Gastroesophageal sphincter (tissue), 4 donors: Measurements from ENCODE around the gene GOLPH3. TPM values are rescaled to one million over a fixed set of nuclear protein-coding genes. Genes with fewer than 3 reads are reported as not detected.
"Not testable (repeated sequence)": the region's sequence is repeated elsewhere in the genome, so short reads cannot be mapped to it uniquely, and the experiment has no call there.

Source experiments
- ATAC-seq: fragments of 150-250 bp; one replicate; pipeline ENCODE4 v1.9.1; 2016; ENCODE audit warnings: mild to moderate bottlenecking, moderate library complexity
- H3K27ac ChIP-seq, 4 donors: fragments of 200-600 bp; sonication (generic) in 3 of 4; 1 replicate in 3 of 4; 2 replicates in 1 of 4; pipeline ENCODE4 v1.5.1; 2016 to 2019
- H3K27me3 ChIP-seq: fragments of 200-600 bp; sonication (generic); one replicate; pipeline ENCODE4 v1.5.1; 2019
- H3K36me3 ChIP-seq, 2 donors: fragments of 200-600 bp; sonication (generic); one replicate each; pipeline ENCODE4 v1.5.1; 2019; ENCODE audit warnings: control low read depth in 1 of 2
- H3K4me1 ChIP-seq, 3 donors: fragments of 200-600 bp; sonication (generic); 1 replicate in 2 of 3; 2 replicates in 1 of 3; pipeline ENCODE4 v1.5.1; 2016 to 2019; ENCODE audit warnings: control low read depth in 2 of 3
- H3K4me3 ChIP-seq, 2 donors: fragments of 200-600 bp; sonication (generic); one replicate each; pipeline ENCODE4 v1.5.1; 2019; ENCODE audit warnings: mild to moderate bottlenecking in 1 of 2, moderate library complexity in 1 of 2
- H3K9me3 ChIP-seq, 3 donors: fragments of 200-600 bp; sonication (generic); one replicate each; pipeline ENCODE4 v1.5.1; 2017 to 2019; ENCODE audit warnings: control low read depth in 2 of 3
- EP300 ChIP-seq: sonication (generic); formaldehyde crosslinking; IDR thresholded peaks from one replicate; pipeline ENCODE4 v1.6.1; 2017; ENCODE audit warnings: antibody characterized with exemption, mild to moderate bottlenecking
- POLR2A ChIP-seq, 2 donors: fragments of 450-650 bp; IDR thresholded peaks; one replicate each; pipeline ENCODE4 v1.6.1; 2017; ENCODE audit warnings: antibody characterized with exemption in 2 of 2, mild to moderate bottlenecking in 2 of 2, moderate library complexity in 1 of 2
- POLR2AphosphoS5 ChIP-seq: sonication (generic); formaldehyde crosslinking; IDR thresholded peaks from one replicate; pipeline ENCODE4 v1.6.1; 2017; ENCODE audit warnings: antibody characterized with exemption
- WGBS, 2 donors: methylation state at CpG; one replicate each; pipeline ENCODE4 v1.1.5; 2018; ENCODE audit warnings: low coverage in 1 of 2; 5-methylcytosine and 5-hydroxymethylcytosine counted together
- total RNA-seq, 4 donors: library from RNA; depleted of rRNA; stranded (reverse); fragments of >200 nt; gene quantifications; one replicate each; pipeline ENCODE4 v1.1.0, GENCODE V29; 2016
- TF ChIP-seq, protein P1 (sequence below), 4 experiments: fragments of 200-600 bp in 2 of 4; fragments of 450-650 bp in 2 of 4; sonication (generic) in 1 of 4; IDR thresholded peaks; one replicate each; pipeline ENCODE4 v1.5.1; 2017 to 2019; ENCODE audit warnings: antibody characterized with exemption in 4 of 4, mild to moderate bottlenecking in 2 of 4, moderate library complexity in 2 of 4

Gene GOLPH3
- total RNA-seq, 4 donors from 2014 or later, result 144 to 277 (median 203) TPM

DNA sequence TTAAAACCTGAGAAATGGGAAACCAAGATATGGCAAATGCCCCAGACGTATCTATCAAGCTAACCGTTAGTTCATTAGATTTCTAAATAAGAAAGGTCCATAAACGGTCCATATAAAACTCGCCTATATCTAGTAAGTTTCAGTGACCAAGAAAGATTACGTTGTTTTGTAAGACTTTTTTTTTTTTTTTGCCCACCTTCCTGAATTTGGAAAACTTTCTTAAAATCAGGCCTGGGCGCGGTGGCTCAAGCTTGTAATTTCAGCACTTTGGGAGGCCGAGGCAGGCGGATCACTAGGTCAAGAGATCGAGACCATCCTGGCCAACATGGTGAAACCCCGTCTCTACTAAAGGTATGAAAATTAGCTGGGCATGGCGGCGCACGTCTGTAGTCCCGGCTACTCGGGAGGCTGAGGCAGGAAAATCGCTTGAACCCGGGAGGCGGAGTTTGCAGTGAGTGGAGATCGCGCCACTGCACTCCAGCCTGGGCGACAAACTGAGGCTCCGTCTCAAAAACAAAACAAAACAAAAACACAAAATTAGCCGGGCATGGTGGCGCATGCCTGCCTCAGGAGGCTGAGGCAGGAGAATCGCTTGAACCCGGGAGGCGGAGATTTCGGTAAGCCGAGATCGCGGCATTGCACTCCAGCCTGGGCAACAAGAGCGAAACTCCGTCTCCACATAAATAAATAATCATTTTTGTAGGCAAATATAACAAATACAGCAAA is 1.8 kb downstream of the GOLPH3 start:
- Histone ChIP-seq H3K4me1 (peaks cover 3 to 59% (median 18%) of the 10 kb centered on the region in 3 donors), H3K4me3 (peak overlapping the region; percentile 79 to 99), H3K36me3 (peaks cover 0 to 30% of the 10 kb centered on the region in 2 donors), H3K27ac (peak overlapping the region; percentile 97 to 100 (median 100))
- not testable (repeated sequence) for H3K9me3 ChIP-seq, H3K27me3 ChIP-seq, ATAC-seq
- WGBS, 2 donors, result 5 to 8% methylated on average over 21 to 26 of the region's 34 CpGs
- TF ChIP-seq, protein P1, sequence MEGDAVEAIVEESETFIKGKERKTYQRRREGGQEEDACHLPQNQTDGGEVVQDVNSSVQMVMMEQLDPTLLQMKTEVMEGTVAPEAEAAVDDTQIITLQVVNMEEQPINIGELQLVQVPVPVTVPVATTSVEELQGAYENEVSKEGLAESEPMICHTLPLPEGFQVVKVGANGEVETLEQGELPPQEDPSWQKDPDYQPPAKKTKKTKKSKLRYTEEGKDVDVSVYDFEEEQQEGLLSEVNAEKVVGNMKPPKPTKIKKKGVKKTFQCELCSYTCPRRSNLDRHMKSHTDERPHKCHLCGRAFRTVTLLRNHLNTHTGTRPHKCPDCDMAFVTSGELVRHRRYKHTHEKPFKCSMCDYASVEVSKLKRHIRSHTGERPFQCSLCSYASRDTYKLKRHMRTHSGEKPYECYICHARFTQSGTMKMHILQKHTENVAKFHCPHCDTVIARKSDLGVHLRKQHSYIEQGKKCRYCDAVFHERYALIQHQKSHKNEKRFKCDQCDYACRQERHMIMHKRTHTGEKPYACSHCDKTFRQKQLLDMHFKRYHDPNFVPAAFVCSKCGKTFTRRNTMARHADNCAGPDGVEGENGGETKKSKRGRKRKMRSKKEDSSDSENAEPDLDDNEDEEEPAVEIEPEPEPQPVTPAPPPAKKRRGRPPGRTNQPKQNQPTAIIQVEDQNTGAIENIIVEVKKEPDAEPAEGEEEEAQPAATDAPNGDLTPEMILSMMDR (IDR thresholded peaks at IDR 0.05), result peak in 1 of 4 experiments; percentile 14

DNA sequence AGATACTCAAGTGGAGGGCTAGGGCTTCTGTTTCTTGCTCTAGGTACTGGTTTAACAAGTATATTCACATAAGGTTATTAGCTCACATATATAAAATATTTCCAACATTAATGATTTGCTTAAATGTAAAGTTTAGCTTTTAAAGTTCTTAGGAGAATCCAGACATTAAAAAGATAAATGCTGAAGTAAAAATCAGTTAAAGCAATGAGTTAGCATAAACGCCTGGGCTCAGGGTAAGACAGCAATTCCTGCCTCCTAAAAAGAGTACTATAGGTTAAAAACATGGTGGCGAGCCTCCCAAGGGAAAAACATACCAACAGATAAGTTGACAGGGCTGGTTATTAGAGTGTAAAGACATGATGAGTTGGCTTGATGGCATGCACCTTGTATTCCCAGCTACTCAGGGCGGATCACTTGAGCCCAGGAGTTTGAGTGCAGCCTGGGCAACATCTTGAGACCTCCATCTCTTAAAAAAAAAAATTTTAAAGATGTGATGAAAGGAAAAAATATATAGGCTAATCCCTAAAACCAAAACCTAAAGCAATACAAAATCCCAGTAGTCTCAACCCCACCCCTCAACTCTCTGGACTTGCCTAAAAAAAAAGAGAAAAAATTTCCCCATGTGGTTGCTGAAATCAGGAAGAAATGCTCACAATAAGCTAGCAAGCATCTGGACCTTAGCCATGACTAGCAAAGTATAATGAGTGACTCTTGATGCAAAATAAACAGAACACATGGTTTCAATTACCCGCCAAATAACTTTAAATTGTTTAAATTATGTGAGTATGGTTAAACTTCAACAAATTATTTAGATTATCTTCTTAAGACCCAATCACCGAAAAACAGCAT is 3.6 kb downstream of the GOLPH3 start:
- peaks cover 12 to 73% (median 30%) of the 10 kb centered on the region in 3 donors for H3K4me1 ChIP-seq
- ATAC-seq, result no peak
- no peaks in the 10 kb centered on the region for H3K27me3 ChIP-seq
- 54 to 64% methylated on average over 5 of the region's 5 CpGs for WGBS, 2 donors
- TF ChIP-seq, protein P1 (IDR thresholded peaks at IDR 0.05), result no peak
- no peak for TF ChIP-seq POLR2AphosphoS5
- TF ChIP-seq POLR2A (IDR thresholded peaks at IDR 0.05), result no peak
- TF ChIP-seq EP300, result no peak
- peak overlapping the region in 1 of 2 donors; percentile 9 for H3K4me3 ChIP-seq
- H3K9me3 ChIP-seq, result no peaks in the 10 kb centered on the region
- H3K36me3 ChIP-seq, result peaks cover 0 to 36% of the 10 kb centered on the region in 2 donors
- H3K27ac ChIP-seq, result peak overlapping the region in 3 of 4 donors; percentile 55 to 100 (median 100)

- Histone ChIP-seq H3K4me1 (peaks cover 12 to 86% (median 37%) of the 10 kb centered on the region in 3 donors), H3K4me3 (peak overlapping the region in 1 of 2 donors; percentile 9), H3K36me3 (peaks cover 0 to 36% of the 10 kb centered on the region in 2 donors), H3K27ac (peak overlapping the region; percentile 2 to 100 (median 86)), H3K9me3 (no peaks in the 10 kb centered on the region), H3K27me3 (no peaks in the 10 kb centered on the region)
- TF ChIP-seq POLR2AphosphoS5 (peak; percentile 92), EP300 (no peak), POLR2A (IDR thresholded peaks at IDR 0.05) (no peak)
- TF ChIP-seq, protein P1 (IDR thresholded peaks at IDR 0.05), result no peak
- ATAC-seq, result peak; percentile 71
- 52 to 55% methylated on average over 9 of the region's 9 CpGs for WGBS, 2 donors
Measured at GRCh38 chr5:32168460-32169033, 5.6 kb downstream of the GOLPH3 start.

DNA sequence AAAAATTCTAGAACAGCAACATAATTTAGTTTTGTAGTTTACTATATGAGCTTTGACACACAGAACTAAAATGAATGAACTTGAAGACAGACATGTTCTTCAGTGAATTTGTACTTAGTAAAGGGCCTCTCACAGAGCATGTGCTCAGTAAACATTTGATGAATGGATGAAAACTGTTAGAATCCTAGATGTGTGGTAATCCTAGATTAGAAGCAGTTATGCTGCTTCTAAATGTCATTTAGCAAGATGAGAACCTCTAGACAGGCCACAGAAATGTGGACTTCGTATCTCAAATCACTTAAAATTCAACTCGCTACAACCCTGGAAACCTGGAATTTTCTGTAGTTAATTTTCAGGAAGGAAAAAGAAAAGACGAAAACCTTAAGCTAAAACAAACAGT is 8.5 kb downstream of the GOLPH3 start:
- no peak overlapping the region for H3K4me3 ChIP-seq
- H3K9me3 ChIP-seq, result no peaks in the 10 kb centered on the region
- no peaks in the 10 kb centered on the region for H3K27me3 ChIP-seq
- 34 to 44% methylated on average over 3 of the region's 3 CpGs for WGBS, 2 donors
- TF ChIP-seq, protein P1 (IDR thresholded peaks at IDR 0.05), result no peak
- no peak for TF ChIP-seq EP300
- no peak for TF ChIP-seq POLR2AphosphoS5
- no peak for TF ChIP-seq POLR2A (IDR thresholded peaks at IDR 0.05)
- peaks cover 12 to 96% (median 43%) of the 10 kb centered on the region in 3 donors for H3K4me1 ChIP-seq
- H3K36me3 ChIP-seq, result peaks cover 0 to 29% of the 10 kb centered on the region in 2 donors
- peak overlapping the region in 3 of 4 donors; percentile 73 to 100 (median 100) for H3K27ac ChIP-seq
- ATAC-seq, result no peak
